Liver (tissue), 9 donors: ENCODE results near the gene SOD1. TPM values are rescaled to one million over a fixed set of nuclear protein-coding genes. Genes with fewer than 3 reads are reported as not detected.

Experiments used
- DNase-seq: peaks from one replicate; pipeline ENCODE4 v3.0.0-alpha.2; 2017; ENCODE audit warnings: low spot score
- H3K27ac ChIP-seq, 2 donors: one replicate each; pipeline ENCODE4 v1.7.0; 2013; ENCODE audit warnings: inconsistent platforms in 2 of 2, low read length in 2 of 2, control low read depth in 1 of 2, low read depth in 1 of 2, mild to moderate bottlenecking in 1 of 2
- H3K27me3 ChIP-seq, 4 donors: one replicate each; pipeline versions ENCODE4 v1.6.1 to v1.7.0; 2013; ENCODE audit warnings: low read length in 3 of 4, inconsistent platforms in 1 of 4, mild to moderate bottlenecking in 1 of 4, moderate library complexity in 1 of 4; ENCODE audit not compliant: control insufficient read depth in 4 of 4, insufficient read depth in 4 of 4
- H3K36me3 ChIP-seq, 4 donors: one replicate each; pipeline versions ENCODE4 v1.6.1 to v1.7.0; 2013; ENCODE audit warnings: low read length in 3 of 4, mild to moderate bottlenecking in 3 of 4, low read depth in 1 of 4, moderate library complexity in 1 of 4; ENCODE audit not compliant: control insufficient read depth in 4 of 4, insufficient read depth in 3 of 4
- H3K4me1 ChIP-seq, 4 donors: one replicate each; pipeline versions ENCODE4 v1.6.1 to v1.7.0; 2013; ENCODE audit warnings: low read length in 3 of 4, mild to moderate bottlenecking in 3 of 4, moderate library complexity in 1 of 4; ENCODE audit not compliant: control insufficient read depth in 4 of 4, insufficient read depth in 4 of 4
- H3K4me3 ChIP-seq, 3 donors: one replicate each; pipeline versions ENCODE4 v1.6.1 to v1.7.0; 2013; ENCODE audit warnings: low read length in 3 of 3, control low read depth in 1 of 3, low read depth in 1 of 3, mild to moderate bottlenecking in 1 of 3
- H3K9ac ChIP-seq, 2 donors: one replicate each; pipeline ENCODE4 v1.7.0; 2013; ENCODE audit warnings: low read length in 2 of 2, mild to moderate bottlenecking in 2 of 2, moderate library complexity in 2 of 2, control low read depth in 1 of 2, low read depth in 1 of 2
- H3K9me3 ChIP-seq, 4 donors: one replicate each; pipeline versions ENCODE4 v1.6.1 to v1.7.0; 2013; ENCODE audit warnings: low read length in 3 of 4; ENCODE audit not compliant: control insufficient read depth in 4 of 4
- ATF3 ChIP-seq: IDR thresholded peaks from 2 replicates; pipeline ENCODE4 v1.6.1; 2016; ENCODE audit warnings: antibody characterized with exemption
- CTCF ChIP-seq: fragments of 150-350 bp; IDR thresholded peaks from 2 replicates; pipeline ENCODE4 v1.5.1; 2017; ENCODE audit warnings: improper control_type of control experiment, low read depth, low read length; ENCODE audit not compliant: missing input control
- EGR1 ChIP-seq, 2 donors: IDR thresholded peaks; 2 replicates each; pipeline ENCODE4 v1.6.1; 2016 to 2018; ENCODE audit warnings: antibody characterized with exemption in 2 of 2, low read depth in 2 of 2
- GABPA ChIP-seq, 2 donors: IDR thresholded peaks in 1 of 2; conservative IDR thresholded peaks in 1 of 2; 2 replicates each; pipeline ENCODE4 v1.6.1; 2016; ENCODE audit warnings: antibody characterized with exemption in 2 of 2, mild to moderate bottlenecking in 1 of 2, moderate library complexity in 1 of 2
- HNF4A ChIP-seq, 2 donors: conservative IDR thresholded peaks; 2 replicates each; pipeline ENCODE4 v1.6.1; 2016; ENCODE audit warnings: antibody characterized with exemption in 2 of 2, mild to moderate bottlenecking in 2 of 2
- JUND ChIP-seq, 2 donors: IDR thresholded peaks; 2 replicates each; pipeline ENCODE4 v1.6.1; 2016; ENCODE audit warnings: antibody characterized with exemption in 2 of 2
- MAX ChIP-seq: IDR thresholded peaks from 2 replicates; pipeline ENCODE4 v1.6.1; 2016; ENCODE audit warnings: antibody characterized with exemption
- NR2F2 ChIP-seq: IDR thresholded peaks from 2 replicates; pipeline ENCODE4 v1.6.1; 2016; ENCODE audit warnings: antibody characterized with exemption
- RAD21 ChIP-seq, 2 donors: IDR thresholded peaks; 2 replicates each; pipeline ENCODE4 v1.6.1; 2016; ENCODE audit warnings: antibody characterized with exemption in 2 of 2, mild to moderate bottlenecking in 2 of 2
- REST ChIP-seq: IDR thresholded peaks from 2 replicates; pipeline ENCODE4 v1.6.1; 2016; ENCODE audit warnings: antibody characterized with exemption, mild to moderate bottlenecking
- RXRA ChIP-seq, 2 donors: IDR thresholded peaks; 2 replicates each; pipeline ENCODE4 v1.6.1; 2017 to 2018; ENCODE audit warnings: antibody characterized with exemption in 2 of 2, mild to moderate bottlenecking in 1 of 2
- SP1 ChIP-seq: IDR thresholded peaks from 2 replicates; pipeline ENCODE4 v1.6.1; 2018; ENCODE audit warnings: antibody characterized with exemption, mild to moderate bottlenecking
- ZBTB33 ChIP-seq: IDR thresholded peaks from 2 replicates; pipeline ENCODE4 v1.6.1; 2016; ENCODE audit warnings: antibody characterized with exemption
- WGBS: extraction: QIAGEN DNeasy Blood & Tissue Kit; methylation state at CpG from one replicate; pipeline ENCODE4 v1.1.7; 2013; 5-methylcytosine and 5-hydroxymethylcytosine counted together
- polyA plus RNA-seq, 2 donors: library from polyadenylated mRNA; stranded (reverse) in 1 of 2; unstranded in 1 of 2; fragments of 200-250 nt in 1 of 2; fragments of >200 nt in 1 of 2; fragmentation: Nextera tagmentation in 1 of 2; extraction: Ambion mirVana in 1 of 2; gene quantifications; one replicate each; pipeline versions ENCODE4 v1.2.1 to v1.2.3, GENCODE V29; 2013 to 2015
- total RNA-seq, 2 donors: library from RNA; depleted of rRNA; stranded (reverse); fragments of >200 nt; gene quantifications; one replicate each; pipeline ENCODE4 v1.2.3, GENCODE V29; 2014
- donor health status: healthy.
- donor health status: healthy.
- donor health status: healthy.
- donor health status: healthy.
- donor health status: healthy.

SOD1 gene
- total and polyA plus RNA-seq, 4 donors, result 129 to 1,258 (median 658) TPM

- no peak overlapping the region for H3K27ac ChIP-seq
- no peaks in the 10 kb centered on the region for H3K27me3 ChIP-seq
- peaks cover 1 to 16% (median 9%) of the 10 kb centered on the region in 4 donors for H3K36me3 ChIP-seq
- 93% methylated on average over 2 of the region's 2 CpGs for WGBS
- no peak for DNase-seq
- no peak overlapping the region for H3K4me3 ChIP-seq
- no peak for TF ChIP-seq GABPA (IDR thresholded peaks at IDR 0.05 in 1 of 2, conservative IDR thresholded peaks at IDR 0.05 in 1 of 2)
- no peak for TF ChIP-seq HNF4A (conservative IDR thresholded peaks at IDR 0.05)
- TF ChIP-seq NR2F2, result no peak
- TF ChIP-seq ZBTB33, result no peak
- no peak for TF ChIP-seq ATF3
- no peak for TF ChIP-seq CTCF
- no peak for TF ChIP-seq SP1
- TF ChIP-seq RXRA (IDR thresholded peaks at IDR 0.05), result no peak
- no peak for TF ChIP-seq EGR1 (IDR thresholded peaks at IDR 0.05; ENCODE audit: low read depth in 2 of 2)
- H3K9ac ChIP-seq, result no peak overlapping the region
- no peaks in the 10 kb centered on the region for H3K9me3 ChIP-seq
- peaks cover 0 to 2% (median 0%) of the 10 kb centered on the region in 4 donors for H3K4me1 ChIP-seq
Measured at GRCh38 chr21:31678478-31678877, 19.0 kb downstream of the SOD1 start.

- Histone ChIP-seq H3K27me3 (no peaks in the 10 kb centered on the region), H3K9ac (no peak overlapping the region), H3K27ac (no peak overlapping the region), H3K4me3 (no peak overlapping the region), H3K4me1 (peaks cover 0 to 2% (median 0%) of the 10 kb centered on the region in 4 donors), H3K9me3 (no peaks in the 10 kb centered on the region), H3K36me3 (peaks cover 7 to 45% (median 35%) of the 10 kb centered on the region in 4 donors)
- DNase-seq, result no peak
- TF ChIP-seq MAX (no peak), ZBTB33 (no peak), GABPA (IDR thresholded peaks at IDR 0.05 in 1 of 2, conservative IDR thresholded peaks at IDR 0.05 in 1 of 2) (no peak), CTCF (no peak), JUND (IDR thresholded peaks at IDR 0.05) (no peak), REST (no peak), SP1 (no peak), RAD21 (IDR thresholded peaks at IDR 0.05) (no peak)
Measured at GRCh38 chr21:31682620-31683019, 23.1 kb downstream of the SOD1 start.
